ENCODE results near the gene C1QTNF8.

C1QTNF8 gene

DNA sequence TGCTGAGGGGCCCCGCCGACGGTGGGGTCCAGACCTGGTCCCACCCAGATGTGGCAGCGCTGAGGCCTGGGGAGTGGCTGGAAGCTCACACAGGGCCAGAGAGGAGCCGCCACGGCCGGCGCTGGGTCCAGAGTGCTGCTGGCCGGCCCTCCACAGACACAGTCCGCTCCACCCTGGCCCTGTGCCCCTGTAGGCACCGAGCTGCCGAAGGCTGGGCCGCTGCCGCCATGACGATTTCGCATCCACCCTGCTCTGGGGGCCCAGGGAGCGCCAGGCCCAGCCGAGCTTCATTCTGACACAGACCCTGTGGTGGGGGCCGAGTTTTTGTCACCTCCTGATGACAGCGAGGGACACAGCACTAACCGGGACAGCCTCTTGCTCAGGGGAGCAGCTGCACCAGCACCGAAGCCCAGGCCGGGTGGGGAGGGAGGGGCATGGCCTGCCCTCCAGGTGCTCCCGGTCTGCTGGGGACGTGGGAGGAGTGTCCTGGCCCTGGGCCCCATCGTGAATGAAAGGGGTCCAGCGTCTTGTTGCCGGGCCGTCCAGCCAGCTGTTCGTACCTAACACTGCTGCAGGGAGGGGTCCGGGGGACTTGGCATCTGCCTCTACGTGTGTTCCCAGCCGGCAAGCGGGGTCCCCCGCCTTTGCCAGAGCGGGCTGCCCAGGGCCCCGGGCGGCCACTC is 50.6 kb downstream of the C1QTNF8 start:
- DNase-seq (ENCODE audit: low read depth): no peak

- DNase-seq (ENCODE audit: low read depth): no peak
These were observed 51.4 kb downstream of the C1QTNF8 start for GRCh38 chr16:1044460-1045309.

DNA sequence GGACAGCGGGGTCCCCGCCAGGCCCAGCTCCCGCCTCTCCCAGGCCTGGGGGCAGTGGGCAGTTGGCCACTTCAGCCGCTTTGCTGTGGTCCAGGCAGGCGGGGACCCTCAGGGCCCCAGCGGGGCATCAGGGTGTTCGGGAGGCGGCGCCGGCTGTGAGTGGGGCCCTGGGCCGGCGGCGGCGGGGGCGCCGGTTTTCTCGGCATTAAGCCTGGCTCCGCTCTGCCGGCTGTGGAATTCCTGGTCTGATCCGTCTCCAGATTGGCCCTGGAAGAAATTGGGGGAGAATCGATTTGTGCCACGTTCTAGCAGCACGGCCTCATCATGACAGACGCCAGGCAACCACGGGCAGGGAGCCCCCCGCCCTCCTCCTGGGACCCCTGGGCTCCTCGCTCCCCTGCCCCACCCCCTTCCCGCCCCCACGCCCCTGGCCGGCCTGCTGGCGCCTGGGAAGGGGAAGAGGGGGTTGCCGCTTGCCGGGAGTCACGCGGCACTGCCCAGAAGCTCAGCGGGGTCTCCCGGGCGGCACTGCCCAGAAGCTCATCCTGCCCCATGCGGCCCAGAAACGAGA is 52.1 kb downstream of the C1QTNF8 start:
- DNase-seq (ENCODE audit: low read depth): no peak

DNA sequence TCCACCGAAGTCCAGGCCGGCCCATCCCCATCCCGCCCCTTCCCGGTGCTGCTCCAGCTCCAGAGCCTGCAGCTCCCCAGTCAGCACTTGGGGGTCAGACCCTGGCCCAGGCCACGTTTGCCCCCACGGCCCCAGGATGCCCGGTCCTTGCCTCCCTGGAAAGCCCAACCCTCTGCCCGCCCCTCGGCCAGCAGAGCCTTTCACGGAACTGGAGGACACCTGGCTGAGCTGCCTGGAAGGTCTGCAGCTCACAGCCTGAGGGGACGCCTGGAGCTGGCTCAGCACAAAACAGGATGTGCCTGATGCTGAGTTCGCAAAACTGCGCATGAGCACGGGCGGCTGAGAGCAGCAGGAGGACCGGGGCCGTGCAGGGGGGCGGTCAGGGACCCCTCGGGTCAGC is 53.2 kb downstream of the C1QTNF8 start:
- no peak for DNase-seq (ENCODE audit: low read depth)

- DNase-seq (ENCODE audit: low read depth): no peak
These were observed 53.8 kb downstream of the C1QTNF8 start for GRCh38 chr16:1042049-1042744.

DNA sequence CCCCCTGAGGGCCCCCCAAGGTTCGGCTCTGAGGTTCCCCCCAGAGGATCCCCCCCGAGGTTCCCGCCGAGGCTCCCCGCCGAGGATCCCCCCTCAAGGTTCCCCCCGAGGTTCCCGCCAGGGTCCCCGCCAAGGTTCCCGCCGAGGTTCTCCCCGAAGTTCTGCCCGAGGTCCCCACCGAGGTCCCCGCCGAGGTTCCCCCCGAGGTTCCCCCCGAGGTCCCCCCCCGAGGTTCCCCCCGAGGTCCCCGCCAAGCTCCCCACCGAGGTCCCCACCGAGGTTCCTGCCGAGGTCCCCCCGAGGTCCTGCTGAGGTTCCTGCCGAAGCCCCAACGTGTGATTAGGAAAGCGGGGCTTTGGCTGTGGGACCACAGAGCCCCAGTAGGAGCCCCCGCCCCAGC is 55.7 kb downstream of the C1QTNF8 start:
- no peak for DNase-seq (ENCODE audit: low read depth)

- DNase-seq (ENCODE audit: low read depth): no peak
These were observed 56.3 kb downstream of the C1QTNF8 start for GRCh38 chr16:1039762-1040161.

GRCh38 chr16:1038932-1039331 is 57.1 kb downstream of the C1QTNF8 start:
- DNase-seq (ENCODE audit: low read depth): no peak
